Erythroblast (primary cell): ENCODE results near the gene RGMA.

Source experiments
- DNase-seq, 2 experiments: peaks; one replicate each; lab custom pipeline; 2025; lab: John Stamatoyannopoulos, UW
- GATA1 ChIP-seq: IDR thresholded peaks from 2 replicates; pipeline ENCODE4 v1.6.1; 2011; ENCODE audit warnings: low read depth, mild to moderate bottlenecking, control low read depth, low read length, moderate library complexity
- POLR2A ChIP-seq: IDR thresholded peaks from 2 replicates; pipeline ENCODE4 v1.6.1; 2011; ENCODE audit warnings: mild to moderate bottlenecking, low read length

RGMA gene

GRCh38 chr15:93081399-93081798 lies 7.6 kb downstream of the RGMA start:
- TF ChIP-seq POLR2A (no peak), GATA1 (no peak)
- no peak for DNase-seq

- DNase-seq: no peak
- TF ChIP-seq GATA1 (no peak), POLR2A (no peak)
These were observed 8.6 kb downstream of the RGMA start for GRCh38 chr15:93080451-93080850.

DNA sequence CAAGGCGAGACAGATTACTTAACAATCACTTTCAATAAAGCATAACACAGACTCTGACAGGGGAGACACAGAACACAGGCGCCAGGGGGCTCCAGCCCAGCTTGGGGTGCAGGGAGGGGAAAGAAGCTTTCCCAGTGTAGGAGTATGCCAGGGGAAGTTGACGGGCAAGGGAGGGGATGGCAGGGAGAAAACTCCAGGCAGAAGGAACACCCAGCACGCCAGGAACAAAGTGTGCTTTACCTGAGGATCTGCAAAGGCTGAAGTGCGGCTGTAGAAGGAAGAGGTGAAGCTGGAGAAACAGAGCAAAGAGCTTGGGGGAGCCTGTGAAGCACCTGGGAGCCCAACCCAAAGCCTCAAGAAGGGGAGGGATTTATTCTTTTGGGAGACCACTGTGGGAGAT lies 12.1 kb downstream of the RGMA start:
- no peak for DNase-seq
- TF ChIP-seq POLR2A (no peak), GATA1 (no peak)

- no peak for DNase-seq
- TF ChIP-seq POLR2A: no peak
- TF ChIP-seq GATA1: no peak
These were observed 12.8 kb downstream of the RGMA start for GRCh38 chr15:93076217-93076616.

DNA sequence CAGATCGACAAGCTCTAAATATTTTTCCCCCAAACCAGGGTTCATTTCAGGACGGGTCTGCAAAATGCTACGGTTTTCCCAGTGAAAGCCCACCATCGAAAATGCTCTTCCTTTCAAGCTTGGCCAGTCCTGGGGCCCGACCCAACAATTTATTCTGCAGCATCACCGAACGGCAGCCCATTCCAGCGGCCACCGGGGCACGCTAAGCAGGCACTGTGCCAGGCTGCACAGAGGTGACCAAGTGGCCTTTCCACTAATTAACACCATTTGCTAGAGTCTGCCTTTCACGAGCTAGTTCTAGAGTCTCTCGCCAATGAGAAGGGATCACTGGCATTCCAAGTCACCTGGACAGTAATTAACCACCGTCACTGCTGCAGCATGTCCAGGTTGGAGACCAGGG lies 14.4 kb downstream of the RGMA start:
- DNase-seq: no peak
- TF ChIP-seq POLR2A (no peak), GATA1 (no peak)

DNA sequence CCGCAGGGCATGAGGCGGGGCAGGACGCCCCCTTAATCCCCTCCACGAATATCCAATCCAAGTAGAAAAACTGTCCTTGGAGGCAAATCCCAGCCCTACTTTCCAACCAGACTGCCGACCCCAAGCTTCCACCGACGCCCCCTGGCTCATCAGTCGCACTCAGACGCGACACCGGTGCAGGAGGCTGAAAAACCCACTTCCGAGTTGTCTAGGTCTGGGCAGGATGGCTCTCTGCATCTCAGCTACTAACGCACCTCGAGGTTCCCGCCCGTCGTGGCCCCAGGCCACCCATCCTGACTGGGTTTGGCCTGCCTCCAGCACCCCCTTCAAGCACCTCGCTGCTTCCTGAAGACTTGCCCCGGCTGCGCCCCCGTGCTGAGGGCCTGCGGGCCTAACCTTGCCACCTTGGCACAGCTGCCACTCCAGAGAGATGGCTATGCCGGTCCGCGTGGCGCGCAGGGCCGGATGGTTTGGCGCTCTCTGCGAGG lies 15.5 kb downstream of the RGMA start:
- DNase-seq: no peak
- no peak for TF ChIP-seq GATA1
- no peak for TF ChIP-seq POLR2A

GRCh38 chr15:93072411-93073394 lies 16.3 kb downstream of the RGMA start:
- DNase-seq: no peak
- TF ChIP-seq GATA1 (no peak), POLR2A (no peak)

DNA sequence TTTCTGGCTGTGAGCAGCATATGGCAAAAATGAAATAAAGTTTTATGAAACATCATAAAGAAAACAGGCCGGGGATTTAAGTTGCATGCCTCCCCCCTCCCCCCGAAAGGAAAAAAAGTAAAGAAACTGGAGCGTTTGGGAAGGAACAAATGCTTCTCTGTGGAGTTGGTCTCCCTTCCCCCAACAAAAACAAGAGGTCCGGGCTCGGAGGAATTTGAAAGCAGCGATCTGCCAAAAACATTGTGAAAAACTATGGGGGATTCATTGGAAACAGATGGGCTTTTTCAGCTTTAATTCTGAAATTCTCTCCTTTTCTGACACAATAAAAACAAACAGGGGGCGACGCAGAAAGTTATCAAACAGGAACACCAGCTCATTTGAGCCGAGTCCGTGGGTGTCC lies 17.0 kb downstream of the RGMA start:
- DNase-seq: no peak
- TF ChIP-seq GATA1 (no peak), POLR2A (no peak)

- TF ChIP-seq GATA1: no peak
- no peak for TF ChIP-seq POLR2A
- no peak for DNase-seq
These were observed 17.5 kb downstream of the RGMA start for GRCh38 chr15:93071469-93071936.

GRCh38 chr15:93070551-93071296 lies 18.3 kb downstream of the RGMA start:
- DNase-seq: no peak
- TF ChIP-seq POLR2A (no peak), GATA1 (no peak)

DNA sequence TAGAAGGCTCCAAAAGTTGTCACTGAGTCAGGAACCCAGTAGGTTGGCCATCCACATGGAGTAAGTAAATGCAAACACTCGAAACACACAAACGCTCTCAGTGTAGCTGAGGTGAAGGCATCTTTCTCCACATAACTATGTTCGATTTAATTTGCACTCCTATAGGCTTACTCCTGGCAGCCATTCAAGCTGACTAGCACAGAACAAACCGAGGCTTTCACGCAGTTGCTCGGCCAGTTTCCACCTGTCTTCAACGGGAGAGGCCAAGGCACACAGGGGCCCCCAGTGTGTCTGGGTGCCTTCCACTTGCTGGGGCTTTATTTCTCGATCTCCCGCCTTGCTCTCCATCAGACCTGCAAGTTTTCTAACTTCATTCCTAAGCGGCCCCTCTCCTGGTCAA lies 18.9 kb downstream of the RGMA start:
- DNase-seq: no peak
- TF ChIP-seq POLR2A: no peak
- TF ChIP-seq GATA1: no peak

- DNase-seq: no peak
- TF ChIP-seq POLR2A (no peak), GATA1 (no peak)
These were observed 20.3 kb downstream of the RGMA start for GRCh38 chr15:93068581-93069199.

- no peak for TF ChIP-seq GATA1
- no peak for TF ChIP-seq POLR2A
- DNase-seq: no peak
These were observed 21.3 kb downstream of the RGMA start for GRCh38 chr15:93067649-93068085.

DNA sequence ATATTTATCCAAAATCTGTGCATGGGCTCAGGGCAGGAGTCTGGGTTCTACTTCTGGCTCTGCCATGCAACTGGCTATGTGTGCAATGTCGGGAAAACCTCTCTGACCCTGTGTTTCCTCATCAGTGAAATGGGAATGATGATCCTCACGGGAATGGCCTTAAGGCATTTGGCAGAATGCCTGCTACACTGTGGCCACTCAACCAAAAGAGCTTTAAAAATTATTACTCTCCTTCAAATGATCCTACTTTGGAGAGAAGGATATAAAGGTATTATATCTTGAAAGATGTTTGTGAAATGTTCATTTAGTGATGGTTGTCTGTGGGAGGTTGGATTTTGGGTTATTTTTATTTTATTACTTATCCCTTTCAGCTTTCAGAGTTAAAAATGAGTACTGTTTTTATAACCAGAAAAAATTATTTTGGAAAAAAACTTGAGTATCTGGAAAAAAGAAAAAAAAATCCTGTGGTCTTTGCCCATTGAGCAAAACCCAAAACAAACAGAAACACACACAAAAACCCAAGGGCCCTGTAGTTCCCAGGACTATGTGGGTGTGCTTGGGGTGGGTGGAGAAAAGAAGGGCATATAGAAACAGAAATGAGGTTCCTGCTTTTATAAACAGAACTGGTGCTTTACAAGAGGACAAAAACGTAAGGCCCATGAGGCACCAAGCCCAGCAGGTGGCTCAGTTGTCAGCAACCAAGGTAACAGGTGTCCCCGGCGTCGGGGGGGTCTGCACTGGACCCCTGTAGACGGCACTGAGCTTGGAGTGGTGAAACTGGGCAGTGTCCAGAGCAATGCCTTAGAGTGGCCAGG lies 22.0 kb downstream of the RGMA start:
- DNase-seq: no peak
- TF ChIP-seq POLR2A (no peak), GATA1 (no peak)
